GM21390 (cell line): ENCODE results near the gene GRK4.
"Not testable (repeated sequence)": the region's sequence is repeated elsewhere in the genome, so short reads cannot be mapped to it uniquely, and the experiment has no call there.

ENCODE experiments used
- ATAC-seq: cut with Tn5 transposase; IDR thresholded peaks from one replicate; pipeline ENCODE4 v1.9.1; 2021; ENCODE audit not compliant: unreplicated experiment

GRK4 gene

DNA sequence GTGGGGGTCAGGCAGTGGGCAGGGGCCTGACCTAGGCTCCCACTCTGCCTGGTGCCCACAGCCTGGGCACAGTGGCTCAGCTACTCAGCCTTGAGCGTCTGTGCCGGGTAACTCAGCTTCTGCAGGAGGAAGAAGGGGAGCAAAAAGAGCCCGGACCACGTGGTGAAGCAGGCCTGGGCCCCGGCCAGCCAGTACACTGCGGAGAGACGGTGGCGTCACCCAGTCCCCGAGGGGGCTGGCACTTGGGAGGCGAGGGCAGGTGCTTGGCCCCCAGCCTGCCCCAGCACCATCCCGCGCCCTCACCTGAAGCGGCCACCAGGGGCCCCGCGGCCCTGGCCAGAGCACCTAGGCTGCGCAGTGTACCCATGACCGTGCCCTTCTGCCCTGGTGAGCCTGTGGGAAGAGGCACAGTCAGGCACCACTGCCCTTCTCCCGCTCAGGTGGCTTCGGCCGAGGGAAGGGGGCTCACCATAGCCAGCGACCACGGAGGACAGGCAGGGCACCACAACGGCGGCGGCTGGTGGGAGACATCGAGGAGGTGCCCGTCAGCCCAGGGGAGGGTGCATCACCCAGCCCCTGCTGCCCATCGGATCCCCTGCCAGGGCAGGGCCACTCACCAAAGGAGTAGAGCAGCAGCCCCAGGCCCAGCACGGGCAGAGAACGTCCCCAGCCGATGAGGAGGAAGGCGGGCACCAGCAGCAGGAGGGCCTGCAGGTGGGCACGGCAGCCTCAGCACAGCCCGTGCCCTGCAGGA is 32.4 kb upstream of the GRK4 start:
- no peak for ATAC-seq

DNA sequence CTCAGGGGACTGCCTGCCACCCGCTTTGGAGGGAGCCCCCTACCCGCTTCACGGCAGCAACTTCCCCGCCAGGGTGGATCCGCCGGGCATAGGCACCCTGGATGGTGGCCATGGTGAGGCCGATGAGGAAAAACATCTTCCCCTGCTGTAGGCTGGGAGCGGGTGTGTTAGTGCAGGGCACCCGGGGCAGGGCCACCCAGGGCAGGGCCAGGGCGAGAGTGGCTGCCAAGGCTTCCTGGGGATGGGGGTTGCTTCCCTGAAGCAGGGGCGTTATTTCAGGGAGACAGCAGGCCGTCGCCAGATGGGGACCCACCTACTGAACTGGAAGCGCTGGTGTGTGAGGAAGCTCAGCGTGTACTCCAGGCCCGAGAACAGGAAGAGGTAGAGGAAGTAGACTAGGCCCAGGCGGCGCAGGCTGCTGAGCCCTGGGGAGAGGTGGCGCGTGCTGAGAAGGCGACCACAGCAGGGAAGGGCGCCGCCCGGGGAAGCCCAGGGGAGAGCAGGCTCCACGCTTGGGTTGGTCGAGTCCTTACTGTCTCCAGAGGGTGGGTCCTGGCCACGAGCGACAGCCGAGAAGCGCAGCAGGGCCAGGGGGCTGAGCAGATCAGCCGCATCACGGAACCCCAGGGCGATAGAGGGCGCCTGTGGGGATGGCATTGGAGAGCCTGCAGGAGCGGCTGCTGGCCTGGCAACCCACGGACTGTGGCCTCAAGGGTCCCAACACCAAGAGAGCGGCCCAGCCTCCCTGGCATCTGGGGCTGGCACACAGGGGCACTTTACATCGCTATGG is 31.7 kb upstream of the GRK4 start:
- ATAC-seq: peak; percentile 42

DNA sequence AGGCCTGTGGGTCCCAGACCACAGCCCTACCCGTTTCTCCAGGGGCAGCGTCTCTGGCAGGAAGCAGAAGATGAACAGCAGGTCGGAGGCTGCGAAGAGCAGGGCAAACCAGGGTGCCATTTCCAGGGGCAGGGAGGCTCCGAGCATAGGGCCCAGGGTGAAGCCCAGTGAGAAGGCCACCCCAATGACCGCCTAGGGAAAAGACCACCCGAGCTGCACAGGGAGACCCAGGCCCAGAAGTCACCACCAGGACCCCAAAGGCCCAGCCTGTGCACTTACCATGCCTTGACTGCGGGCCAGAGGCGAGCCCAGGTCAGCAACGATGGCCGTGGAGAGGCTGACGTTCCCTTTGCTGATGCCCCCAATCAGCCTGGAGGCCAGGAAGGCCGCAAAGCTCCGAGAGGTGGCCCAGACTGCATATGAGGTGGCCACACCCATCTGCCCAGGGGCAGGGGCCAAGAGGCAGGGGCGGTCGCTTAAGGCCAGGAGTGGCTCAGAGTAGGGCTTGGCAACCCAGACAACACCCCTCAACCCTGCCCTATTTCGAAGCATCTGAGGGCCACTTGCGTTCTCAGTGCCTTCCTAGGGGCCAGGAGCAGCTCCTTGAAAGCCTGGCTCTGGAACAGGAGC is 30.9 kb upstream of the GRK4 start:
- ATAC-seq: no peak

DNA sequence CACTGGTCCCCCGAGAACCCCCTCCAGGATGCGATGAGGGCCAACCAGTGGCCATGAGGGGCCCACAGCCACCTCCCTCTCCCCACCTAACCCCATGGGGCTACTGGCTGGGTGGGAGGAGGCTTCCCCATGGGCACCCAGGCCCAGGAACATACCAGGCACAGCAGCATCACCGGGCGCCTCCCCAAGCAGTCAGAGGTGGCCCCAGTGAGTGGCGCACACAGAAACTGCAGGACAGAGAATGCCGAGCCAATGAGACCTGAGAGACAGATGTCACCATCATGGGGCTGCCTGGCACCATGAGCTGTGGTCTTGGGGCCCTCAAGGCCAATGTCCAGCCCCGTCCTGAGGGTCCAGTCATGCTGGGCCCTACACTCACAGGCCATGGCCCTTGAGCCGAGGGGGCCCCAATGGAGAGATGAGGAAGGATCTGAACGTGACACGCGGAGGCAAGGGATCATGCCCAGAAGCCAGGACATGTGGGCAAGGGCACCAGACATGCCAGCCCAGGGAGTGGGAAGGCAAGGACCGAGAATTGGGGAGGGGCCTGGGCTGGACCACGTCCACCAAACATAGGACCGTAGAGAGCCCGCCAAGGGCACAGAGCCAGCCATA is 30.3 kb upstream of the GRK4 start:
- no peak for ATAC-seq

DNA sequence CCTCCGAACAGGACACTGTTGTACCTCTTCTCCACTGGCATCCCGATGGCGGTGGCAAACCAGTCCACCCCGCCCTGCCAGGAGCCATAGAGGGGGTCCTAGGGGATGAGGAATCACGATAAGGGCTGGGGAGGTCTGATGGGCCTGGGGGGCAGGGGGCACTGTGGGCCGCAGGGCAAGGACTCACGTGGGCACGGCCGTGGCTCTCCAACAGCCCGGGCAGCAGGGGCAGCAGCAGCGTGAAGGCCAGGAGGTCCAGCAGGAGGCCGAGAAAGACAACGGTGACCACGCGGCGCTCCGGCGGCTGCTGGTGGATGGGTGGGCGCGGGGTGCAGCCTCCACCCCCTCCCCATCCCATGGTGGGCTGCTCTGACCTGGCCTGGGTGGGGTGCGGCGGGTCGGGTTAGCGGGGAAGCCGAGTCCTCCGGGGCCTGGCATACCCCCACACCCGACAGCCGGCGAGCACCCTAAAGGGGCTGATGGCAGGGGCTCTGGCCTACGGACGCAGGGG is 29.8 kb upstream of the GRK4 start:
- no peak for ATAC-seq

DNA sequence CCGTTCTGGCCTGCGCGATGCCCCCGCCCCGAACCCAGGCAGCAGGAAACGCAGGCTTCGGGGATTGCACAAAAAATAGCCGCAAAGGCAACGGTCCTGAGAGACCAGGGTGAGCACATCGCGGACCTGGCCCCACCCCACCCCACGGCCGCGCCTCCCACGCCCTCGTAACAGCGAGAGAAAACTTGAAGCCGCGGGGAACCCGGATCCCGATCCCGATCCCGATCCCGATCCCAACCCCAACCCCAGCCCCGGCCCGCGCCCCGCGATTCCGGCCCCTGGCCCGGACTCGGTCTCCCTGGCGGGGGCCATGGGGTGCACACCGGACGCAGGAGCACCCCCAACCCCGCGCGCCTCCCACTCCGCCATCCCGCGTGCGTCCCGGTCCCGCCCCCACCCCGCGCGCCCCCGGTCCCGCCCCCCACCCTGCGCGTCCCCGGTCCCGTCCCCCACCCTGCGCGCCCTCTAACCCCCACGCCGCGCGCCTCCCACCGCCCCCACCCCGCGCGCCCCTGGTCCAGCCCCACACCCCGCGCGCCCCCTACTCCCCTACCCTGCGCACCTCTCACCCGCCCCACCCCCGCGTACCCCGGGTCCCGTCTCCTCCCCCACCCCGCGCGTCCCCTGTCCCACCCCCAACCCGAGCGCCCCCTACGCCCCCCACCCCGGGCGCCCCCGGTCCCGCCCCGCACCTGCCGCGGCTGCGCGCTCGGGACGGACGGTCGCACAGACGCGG is 29.1 kb upstream of the GRK4 start:
- ATAC-seq: no peak

DNA sequence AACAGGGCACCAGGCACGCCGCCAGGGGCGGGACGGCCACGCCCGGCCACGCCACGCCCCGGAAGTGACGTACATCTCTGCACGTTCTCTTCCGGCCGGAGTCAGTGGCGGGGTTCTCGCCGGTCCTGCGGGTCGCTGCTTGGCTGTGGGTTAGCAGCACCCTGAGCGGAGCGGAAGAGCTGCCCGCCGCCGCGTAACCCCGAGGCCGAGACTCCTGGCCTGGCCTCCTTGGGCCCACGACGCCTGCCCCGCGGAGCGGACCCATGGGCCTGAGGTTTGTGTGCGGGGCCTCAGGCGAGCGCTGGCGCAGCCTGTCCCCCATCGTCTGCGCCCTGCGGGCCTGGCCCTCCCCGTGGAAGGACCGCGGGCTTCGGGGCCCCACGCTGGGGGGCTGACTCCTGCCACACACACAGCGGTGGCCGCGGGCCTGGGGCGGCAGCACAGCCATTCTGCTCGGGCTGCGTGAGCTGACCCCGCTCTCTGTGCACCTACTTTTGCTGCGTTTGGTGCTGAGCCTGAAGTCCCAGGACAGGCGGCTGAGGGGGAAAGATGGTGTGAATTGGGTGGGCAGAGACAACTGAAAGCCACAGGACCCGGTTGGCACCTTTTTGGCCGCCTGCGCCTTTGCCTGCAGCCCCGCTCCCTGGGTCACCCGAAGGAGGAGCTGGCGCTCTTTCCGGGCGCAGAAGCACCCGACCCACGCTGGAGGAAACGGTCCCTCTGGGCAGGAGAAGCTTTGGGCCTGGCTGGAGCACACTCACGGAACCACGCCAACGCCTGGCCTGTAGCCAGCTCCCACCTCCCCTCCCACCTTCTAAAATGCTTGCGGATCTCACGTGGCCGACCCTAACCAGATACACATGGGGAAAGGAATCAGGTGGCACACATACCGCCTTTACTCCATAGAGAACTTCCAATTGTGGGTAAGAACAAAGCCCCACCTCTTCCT is 28.3 kb upstream of the GRK4 start:
- ATAC-seq: no peak

DNA sequence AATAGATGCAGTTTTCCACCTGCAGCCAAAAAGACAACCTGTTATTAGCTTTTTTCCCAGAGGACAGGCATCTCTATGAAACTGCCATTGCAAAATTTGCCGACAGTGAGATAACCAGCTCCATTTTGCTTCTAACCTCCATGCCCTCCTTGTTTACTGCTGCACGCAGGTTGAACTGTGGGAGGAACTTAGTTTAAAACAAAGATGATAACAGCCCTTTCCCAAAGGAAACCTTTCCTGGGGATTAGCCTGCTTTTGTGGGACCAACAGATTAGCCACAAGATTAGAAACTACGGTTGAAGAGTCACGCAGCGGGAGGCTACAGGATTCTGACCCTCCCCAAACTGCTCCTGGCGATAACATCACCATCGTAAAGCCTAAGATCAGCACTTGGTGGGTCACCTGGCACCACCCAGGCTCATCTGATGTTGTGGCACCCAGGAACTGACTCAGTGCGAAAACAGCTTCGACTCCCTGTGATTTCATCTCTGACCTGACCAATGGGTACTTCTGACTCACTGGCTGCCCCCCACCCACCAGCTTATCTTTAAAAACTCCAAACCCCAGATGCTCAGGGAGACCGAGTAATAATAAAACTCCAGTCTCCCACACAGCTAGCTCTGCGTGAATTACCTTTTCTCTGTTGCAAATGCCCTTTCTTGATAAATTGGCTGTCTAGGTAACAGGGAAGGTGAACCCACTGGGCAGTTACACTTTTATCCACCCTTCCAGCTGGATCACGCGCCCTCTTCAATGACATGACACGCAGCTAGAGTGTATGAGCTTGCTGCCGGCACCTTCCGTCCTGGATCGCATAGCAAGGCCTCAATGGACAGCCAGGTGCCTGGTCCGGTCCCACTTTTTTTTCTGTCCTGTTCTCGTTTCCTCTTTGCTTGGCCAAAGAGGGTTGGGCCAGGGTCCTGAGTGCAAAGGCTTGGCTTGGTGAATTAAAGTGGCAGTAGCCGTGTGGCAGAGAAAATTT is 27.3 kb upstream of the GRK4 start:
- ATAC-seq: no peak

DNA sequence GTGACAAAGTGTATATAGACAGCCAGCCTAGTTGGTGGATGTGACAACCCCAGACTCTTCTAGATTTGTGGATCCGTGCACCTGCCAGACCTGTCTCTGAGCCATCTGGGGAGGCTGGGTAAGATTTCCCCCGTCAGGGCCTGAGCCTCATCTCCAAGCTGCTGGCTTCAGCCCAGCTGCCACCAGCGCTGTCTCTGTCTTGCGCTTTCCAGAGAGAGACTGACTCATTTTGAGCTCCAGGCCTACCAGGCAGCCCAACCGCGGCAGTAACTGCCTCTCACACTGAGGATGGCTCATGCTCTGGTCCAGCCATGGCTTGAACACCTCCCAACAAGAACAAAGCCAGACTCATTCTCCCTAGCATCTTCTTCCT is 26.6 kb upstream of the GRK4 start:
- ATAC-seq: peak; percentile 32

DNA sequence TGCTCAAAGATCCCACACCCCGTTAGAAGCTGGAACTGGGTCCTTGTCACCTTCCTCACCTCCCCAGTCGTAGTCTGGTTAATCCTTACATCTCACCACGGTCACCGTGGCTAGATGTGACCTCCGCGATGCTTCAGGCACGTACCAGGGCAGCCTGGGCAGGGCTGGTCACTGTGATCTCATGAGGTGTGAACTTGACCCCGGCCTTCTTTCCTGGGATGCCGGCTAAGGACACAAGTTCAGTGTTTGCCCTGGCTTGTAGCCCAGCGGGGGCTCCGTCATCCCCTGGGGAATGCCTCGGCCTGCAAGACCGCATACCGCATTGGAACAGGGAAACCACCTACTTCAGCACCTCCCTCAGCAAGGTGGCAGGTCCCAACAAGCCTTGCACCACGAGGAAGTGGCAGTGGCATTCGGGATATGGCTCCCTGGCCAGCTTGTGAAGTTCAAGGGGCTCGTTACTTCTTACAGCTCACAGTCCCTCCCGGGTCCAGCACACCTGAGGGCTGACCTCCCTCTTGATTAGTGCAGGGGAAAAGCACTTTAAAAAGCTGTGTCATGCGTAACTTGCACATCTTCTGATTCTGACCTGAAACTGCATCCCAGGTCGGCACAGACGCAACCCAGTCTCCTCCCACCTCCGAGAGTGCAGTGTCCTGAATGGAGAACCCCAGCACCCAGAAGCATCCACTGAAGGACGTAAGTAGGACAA is 26.1 kb upstream of the GRK4 start:
- ATAC-seq: no peak

DNA sequence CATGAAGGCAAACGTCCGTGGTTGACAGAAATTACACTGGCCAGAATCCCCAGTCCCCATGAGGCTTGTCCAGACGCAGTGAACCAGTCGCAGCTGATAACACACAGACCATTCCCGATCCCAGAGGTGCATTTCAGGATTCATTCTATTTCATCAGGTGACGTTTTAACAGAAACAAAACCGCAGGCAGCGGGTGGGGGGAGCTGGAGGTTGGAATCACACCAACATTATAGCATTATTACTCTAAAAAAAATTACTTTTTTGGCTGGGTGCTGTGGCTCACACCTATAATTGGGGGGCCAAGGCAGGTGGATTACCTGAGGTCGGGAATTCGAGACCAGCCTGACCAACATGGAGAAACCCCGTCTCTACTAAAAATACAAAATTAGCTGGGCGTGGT is 25.4 kb upstream of the GRK4 start:
- no peak for ATAC-seq

DNA sequence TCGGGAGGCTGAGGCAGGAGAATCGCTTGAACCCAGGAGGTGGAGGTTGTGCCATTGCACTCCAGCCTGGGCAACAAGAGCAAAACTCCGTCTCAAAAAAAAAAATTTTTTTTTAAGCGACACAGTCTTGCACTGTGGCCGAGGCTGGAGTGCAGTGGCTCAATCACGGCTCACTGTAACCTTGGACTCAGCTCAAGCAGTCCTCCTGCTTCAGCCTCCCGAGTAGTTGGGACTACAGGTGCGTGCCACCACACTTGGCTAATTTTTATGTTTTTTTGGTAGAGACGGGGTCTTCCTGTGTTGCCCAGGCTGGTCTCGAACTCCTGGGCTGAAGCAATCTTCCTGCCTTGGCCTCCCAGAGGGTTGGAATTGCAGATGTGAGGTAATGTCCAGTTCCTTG is 25.0 kb upstream of the GRK4 start:
- ATAC-seq: not testable (repeated sequence)

DNA sequence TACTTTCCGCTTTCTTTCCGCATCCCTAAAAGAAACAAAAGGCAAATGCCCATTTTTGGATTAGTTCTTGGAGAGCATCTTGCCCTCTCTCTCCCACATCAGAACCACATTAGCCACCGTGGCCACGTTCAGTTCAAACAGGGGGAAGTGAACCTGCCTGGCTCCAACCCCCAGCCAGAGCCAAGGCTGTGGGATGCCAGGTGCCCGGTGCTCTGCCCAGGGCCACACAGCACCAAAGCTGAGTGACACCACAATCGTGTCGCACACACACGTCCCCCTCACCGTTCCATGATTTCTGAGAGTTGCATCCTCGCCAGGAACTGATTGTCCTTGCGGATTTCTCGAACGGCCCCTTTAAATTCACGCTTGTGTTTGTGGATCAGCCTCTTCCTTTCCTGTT is 24.5 kb upstream of the GRK4 start:
- no peak for ATAC-seq

DNA sequence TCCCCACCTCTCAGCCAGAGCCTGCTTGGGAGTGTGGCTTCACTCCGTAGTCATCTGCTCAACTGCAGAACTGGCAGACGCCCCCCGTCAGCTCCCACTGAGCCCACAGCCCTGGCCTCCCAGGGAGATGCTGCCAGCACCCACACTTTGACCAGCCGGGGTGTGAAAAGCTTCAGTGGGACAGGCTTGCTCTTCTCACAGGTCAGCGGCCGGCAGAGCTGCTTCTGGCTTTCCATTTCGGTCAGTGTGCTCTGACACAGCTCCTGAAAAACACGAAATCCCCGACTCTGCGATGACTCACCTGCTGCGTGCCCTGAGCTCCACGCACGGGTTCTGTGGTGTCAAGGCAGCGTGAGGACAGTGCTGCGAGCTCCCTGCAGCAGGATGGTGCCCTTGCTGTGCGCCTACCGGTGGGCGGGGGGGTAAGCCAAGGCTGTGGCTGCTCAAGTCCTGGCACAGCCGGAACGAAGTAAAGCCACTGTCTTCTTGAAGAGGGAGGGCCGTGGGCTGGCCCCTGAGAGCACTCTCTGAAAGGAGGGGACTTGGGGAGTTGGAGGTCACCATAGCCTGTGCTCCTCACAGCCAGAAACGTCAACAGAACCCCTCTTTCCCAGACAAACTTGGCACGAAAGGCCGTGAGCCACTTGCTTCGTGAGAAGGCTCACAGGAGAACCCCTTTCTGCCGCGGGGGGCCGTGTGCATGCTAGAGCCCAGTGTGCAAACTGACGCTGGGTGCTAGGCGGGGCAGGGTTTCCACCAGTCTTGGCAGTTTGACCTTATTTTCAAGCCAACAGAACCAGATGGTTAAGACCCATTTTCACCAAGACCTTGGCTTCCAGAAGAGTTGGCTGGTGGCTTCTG is 23.8 kb upstream of the GRK4 start:
- ATAC-seq: no peak

DNA sequence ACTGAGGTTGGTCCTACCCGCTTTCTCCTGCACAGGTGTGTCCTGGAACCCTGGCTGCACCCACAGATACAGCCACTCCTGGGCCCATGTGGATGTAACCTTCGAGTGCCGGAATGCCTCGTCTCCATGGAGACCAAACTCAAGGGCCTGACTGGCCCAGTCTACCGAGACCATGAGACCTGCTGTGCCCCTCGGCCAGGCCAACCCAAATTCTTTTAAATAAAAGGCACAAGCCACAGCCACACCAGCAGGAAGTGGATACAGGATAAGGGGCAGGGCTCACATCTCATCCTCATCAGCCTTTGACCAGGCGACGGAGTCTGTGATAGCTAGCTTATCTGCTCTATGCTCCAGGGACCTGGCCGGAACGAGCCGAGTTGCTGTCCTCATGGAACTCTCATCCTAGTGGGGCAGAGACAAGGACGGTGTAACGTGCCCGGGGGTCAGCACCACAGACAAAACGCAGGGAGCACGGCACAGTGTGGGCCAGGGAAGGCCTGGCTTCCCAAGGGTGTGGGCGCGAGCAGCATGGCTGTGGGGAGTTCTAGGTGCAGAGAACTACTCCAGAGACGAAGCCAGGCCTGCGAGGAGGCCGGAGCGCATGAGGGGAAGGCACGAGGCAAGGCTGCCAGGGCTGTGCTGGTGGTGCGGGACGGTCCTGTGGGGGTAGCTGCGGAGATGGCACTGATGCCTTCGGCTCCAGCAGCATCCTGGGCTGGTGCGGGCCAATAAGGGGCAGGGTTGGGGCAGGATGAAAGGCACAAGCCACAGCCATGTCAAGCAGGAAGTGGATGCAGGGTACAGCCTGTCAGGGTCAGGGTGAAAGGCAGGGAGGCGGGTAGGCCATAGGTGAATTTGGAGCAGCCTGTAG is 22.9 kb upstream of the GRK4 start:
- ATAC-seq: no peak
